Smooth muscle cell (in vitro differentiated cells): ENCODE measurements around the gene WWOX. TPM values are rescaled to one million over a fixed set of nuclear protein-coding genes. Genes with fewer than 3 reads are reported as not detected.

Experiments
- DNase-seq: peaks from one replicate; lab custom pipeline; 2025; ENCODE audit not compliant: unreplicated experiment; lab: John Stamatoyannopoulos, UW
- H2AFZ ChIP-seq: fragments of 200-600 bp; sonication (generic); 2 replicates; pipeline ENCODE4 v1.6.0; 2016; ENCODE audit warnings: antibody characterized with exemption, low read depth, mild to moderate bottlenecking
- H3F3A ChIP-seq: fragments of 200-600 bp; sonication (generic); 2 replicates; pipeline ENCODE4 v1.6.0; 2017; ENCODE audit warnings: antibody characterized with exemption, low read depth
- H3K27ac ChIP-seq: fragments of 200-600 bp; sonication (generic); 2 replicates; pipeline ENCODE4 v1.5.1; 2016; ENCODE audit warnings: low read depth, mild to moderate bottlenecking
- H3K27me3 ChIP-seq: fragments of 200-600 bp; sonication (generic); 2 replicates; pipeline ENCODE4 v1.6.1; 2016; ENCODE audit warnings: low read depth, mild to moderate bottlenecking
- H3K36me3 ChIP-seq: fragments of 200-600 bp; sonication (generic); 2 replicates; pipeline ENCODE4 v1.5.1; 2016; ENCODE audit warnings: low read depth
- H3K4me1 ChIP-seq: fragments of 200-600 bp; sonication (generic); 2 replicates; pipeline ENCODE4 v1.5.1; 2016; ENCODE audit warnings: low read depth
- H3K4me2 ChIP-seq: fragments of 200-600 bp; sonication (generic); 2 replicates; pipeline ENCODE4 v1.6.0; 2016; ENCODE audit warnings: mild to moderate bottlenecking
- H3K4me3 ChIP-seq: fragments of 200-600 bp; sonication (generic); 2 replicates; pipeline ENCODE4 v1.5.1; 2016; ENCODE audit warnings: mild to moderate bottlenecking
- H3K79me2 ChIP-seq: fragments of 200-600 bp; sonication (generic); 2 replicates; pipeline ENCODE4 v1.6.0; 2016; ENCODE audit warnings: low read depth, mild to moderate bottlenecking
- H3K9ac ChIP-seq: fragments of 200-600 bp; sonication (generic); 2 replicates; pipeline ENCODE4 v1.6.0; 2016; ENCODE audit warnings: low read depth
- H3K9me3 ChIP-seq: fragments of 200-600 bp; sonication (generic); replicated peaks from 2 replicates; pipeline ENCODE4 v1.5.1; 2016; ENCODE audit warnings: low read depth
- H4K20me1 ChIP-seq: fragments of 200-600 bp; sonication (generic); 2 replicates; pipeline ENCODE4 v1.6.0; 2016; ENCODE audit warnings: low read depth
- whole genome bisulfite sequencing: methylation state at CpG from one replicate; pipeline ENCODE4 v1.1.7; 2016; ENCODE audit warnings: low lambda C conversion rate; 5-methylcytosine and 5-hydroxymethylcytosine counted together
- polyA plus RNA-seq: library from polyadenylated mRNA; unstranded; fragments of >200 nt; fragmentation: Nextera tagmentation; extraction: Ambion mirVana; gene quantifications from 2 replicates; pipeline ENCODE4 v1.2.1, GENCODE V29; 2016
- total RNA-seq: library from RNA; depleted of rRNA; stranded (reverse); fragments of >200 nt; gene quantifications from 2 replicates; pipeline ENCODE4 v1.2.3, GENCODE V29; 2014
- TF ChIP-seq, protein P1 (sequence below): fragments of 200-600 bp; sonication (generic); IDR thresholded peaks from 2 replicates; pipeline ENCODE4 v1.5.1; 2017; ENCODE audit warnings: borderline replicate concordance, mild to moderate bottlenecking, antibody characterized with exemption; ENCODE audit not compliant: insufficient read depth, poor library complexity, severe bottlenecking

WWOX gene
- total and polyA plus RNA-seq, 2 experiments from 2014 or later = 7.5 to 14.0 TPM

DNA sequence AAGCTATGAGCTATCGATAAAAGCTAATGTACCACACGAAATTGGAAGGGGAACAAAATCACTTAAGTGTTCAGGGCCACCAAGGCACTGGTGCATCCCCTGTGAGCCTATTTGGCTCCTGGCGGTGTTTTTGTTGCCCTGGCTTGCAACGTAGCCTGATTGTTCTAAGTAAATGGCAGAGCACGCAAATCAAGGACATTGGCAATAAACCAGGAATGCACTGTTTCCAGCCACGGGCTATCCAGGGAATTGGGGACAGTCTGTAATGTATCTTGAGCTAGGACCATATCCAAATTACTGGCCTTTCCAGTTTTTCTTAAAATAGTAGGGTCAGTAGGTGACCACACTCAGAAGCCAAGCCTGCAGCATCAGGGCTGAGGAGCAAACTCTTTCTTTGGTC, 767.1 kb downstream of the WWOX start:
- TF ChIP-seq, protein P1, sequence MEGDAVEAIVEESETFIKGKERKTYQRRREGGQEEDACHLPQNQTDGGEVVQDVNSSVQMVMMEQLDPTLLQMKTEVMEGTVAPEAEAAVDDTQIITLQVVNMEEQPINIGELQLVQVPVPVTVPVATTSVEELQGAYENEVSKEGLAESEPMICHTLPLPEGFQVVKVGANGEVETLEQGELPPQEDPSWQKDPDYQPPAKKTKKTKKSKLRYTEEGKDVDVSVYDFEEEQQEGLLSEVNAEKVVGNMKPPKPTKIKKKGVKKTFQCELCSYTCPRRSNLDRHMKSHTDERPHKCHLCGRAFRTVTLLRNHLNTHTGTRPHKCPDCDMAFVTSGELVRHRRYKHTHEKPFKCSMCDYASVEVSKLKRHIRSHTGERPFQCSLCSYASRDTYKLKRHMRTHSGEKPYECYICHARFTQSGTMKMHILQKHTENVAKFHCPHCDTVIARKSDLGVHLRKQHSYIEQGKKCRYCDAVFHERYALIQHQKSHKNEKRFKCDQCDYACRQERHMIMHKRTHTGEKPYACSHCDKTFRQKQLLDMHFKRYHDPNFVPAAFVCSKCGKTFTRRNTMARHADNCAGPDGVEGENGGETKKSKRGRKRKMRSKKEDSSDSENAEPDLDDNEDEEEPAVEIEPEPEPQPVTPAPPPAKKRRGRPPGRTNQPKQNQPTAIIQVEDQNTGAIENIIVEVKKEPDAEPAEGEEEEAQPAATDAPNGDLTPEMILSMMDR = no peak
- H3K79me2 ChIP-seq = no peaks in the 10 kb centered on the region
- H3K9me3 ChIP-seq = no peaks in the 10 kb centered on the region
- DNase-seq = no peak
- no peaks in the 10 kb centered on the region for H3F3A ChIP-seq
- WGBS = 71% methylated on average over 6 of the region's 6 CpGs
- no peak overlapping the region for H3K4me2 ChIP-seq
- H3K9ac ChIP-seq = no peak overlapping the region
- H4K20me1 ChIP-seq = no peaks in the 10 kb centered on the region
- peaks cover 10% of the 10 kb centered on the region for H3K27me3 ChIP-seq
- H3K4me3 ChIP-seq = no peak overlapping the region
- no peaks in the 10 kb centered on the region for H3K36me3 ChIP-seq
- no peaks in the 10 kb centered on the region for H3K4me1 ChIP-seq
- H3K27ac ChIP-seq = no peak overlapping the region
- no peak overlapping the region for H2AFZ ChIP-seq

DNA sequence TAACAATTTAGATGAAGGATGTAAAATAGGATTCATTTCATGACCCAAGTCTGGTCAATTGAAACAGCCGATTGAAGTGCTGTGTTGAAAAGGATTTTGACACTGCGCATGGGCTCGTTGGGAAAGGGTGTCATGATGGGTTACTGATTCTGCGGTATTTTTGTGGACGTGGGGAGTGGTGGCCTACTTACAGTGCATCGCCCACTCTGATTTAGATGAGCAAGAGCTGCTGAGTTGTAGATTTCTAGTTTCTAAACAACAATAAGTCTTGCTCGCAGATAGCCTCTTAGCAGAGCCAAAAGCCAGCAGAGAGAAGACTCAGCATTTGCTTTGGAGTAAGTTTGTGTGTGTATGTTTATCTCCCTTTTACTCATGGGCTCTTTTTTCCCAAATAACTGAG, 770.0 kb downstream of the WWOX start:
- H3K4me1 ChIP-seq = no peaks in the 10 kb centered on the region
- no peaks in the 10 kb centered on the region for H3K9me3 ChIP-seq
- H3F3A ChIP-seq = no peaks in the 10 kb centered on the region
- 60% methylated on average over 7 of the region's 7 CpGs for WGBS
- no peak overlapping the region for H2AFZ ChIP-seq
- no peak overlapping the region for H3K4me2 ChIP-seq
- H3K79me2 ChIP-seq = no peaks in the 10 kb centered on the region
- H4K20me1 ChIP-seq = no peaks in the 10 kb centered on the region
- H3K27ac ChIP-seq = no peak overlapping the region
- H3K9ac ChIP-seq = no peak overlapping the region
- no peak for DNase-seq
- H3K27me3 ChIP-seq = peaks cover 10% of the 10 kb centered on the region
- no peak overlapping the region for H3K4me3 ChIP-seq
- TF ChIP-seq, protein P1 = no peak
- H3K36me3 ChIP-seq = no peaks in the 10 kb centered on the region

DNA sequence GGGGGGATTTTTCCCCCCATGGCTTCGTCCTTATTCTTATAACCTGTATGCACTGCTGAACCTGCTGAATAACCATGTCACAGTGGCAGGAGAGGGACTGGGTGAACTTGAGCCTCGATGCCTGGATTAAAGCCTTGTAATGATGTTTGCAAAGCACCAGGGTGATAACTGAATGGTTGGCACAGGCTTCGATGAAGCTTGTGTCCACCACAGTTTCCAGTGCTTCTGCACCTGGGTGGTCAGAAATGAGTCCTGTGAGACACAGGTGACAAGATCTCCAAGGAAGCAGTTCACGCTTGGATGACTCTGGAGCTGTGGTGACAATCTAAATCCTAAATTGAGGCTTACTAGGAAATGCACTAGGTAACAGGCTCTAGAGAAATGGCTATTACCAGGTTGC, 771.8 kb downstream of the WWOX start:
- H3K4me3 ChIP-seq = no peak overlapping the region
- peaks cover under 1% of the 10 kb centered on the region for H3K4me1 ChIP-seq
- 94% methylated on average over 4 of the region's 4 CpGs for WGBS
- H3K9ac ChIP-seq = no peak overlapping the region
- H3K36me3 ChIP-seq = no peaks in the 10 kb centered on the region
- H4K20me1 ChIP-seq = no peaks in the 10 kb centered on the region
- H2AFZ ChIP-seq = no peak overlapping the region
- H3K27me3 ChIP-seq = peaks cover 7% of the 10 kb centered on the region
- no peaks in the 10 kb centered on the region for H3F3A ChIP-seq
- no peak for DNase-seq
- no peaks in the 10 kb centered on the region for H3K9me3 ChIP-seq
- no peak overlapping the region for H3K27ac ChIP-seq
- H3K79me2 ChIP-seq = no peaks in the 10 kb centered on the region
- TF ChIP-seq, protein P1 = no peak
- H3K4me2 ChIP-seq = no peak overlapping the region

DNA sequence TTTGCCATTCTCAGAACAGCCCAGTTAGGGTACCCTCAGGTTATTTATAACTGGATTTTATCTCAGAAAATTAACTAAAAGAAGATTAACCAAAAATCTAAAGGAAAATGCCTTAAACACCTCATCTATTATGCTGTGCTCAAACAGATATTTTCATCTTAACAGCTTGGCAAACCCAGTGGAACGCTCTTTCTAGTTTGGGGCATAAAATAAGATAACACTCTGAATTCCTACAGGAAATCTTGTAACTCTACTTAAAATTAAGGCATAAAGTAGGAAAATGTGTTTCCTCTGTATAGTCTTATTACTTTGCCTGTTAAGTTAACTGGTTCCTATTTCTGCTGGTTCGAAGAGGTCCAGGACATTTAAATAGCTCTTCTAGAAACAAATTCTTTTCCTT, 777.2 kb downstream of the WWOX start:
- Histone ChIP-seq H4K20me1 (no peaks in the 10 kb centered on the region), H2AFZ (no peak overlapping the region), H3K79me2 (no peaks in the 10 kb centered on the region), H3K27ac (no peak overlapping the region), H3K9ac (no peak overlapping the region), H3K27me3 (no peaks in the 10 kb centered on the region), H3F3A (no peaks in the 10 kb centered on the region), H3K4me3 (no peak overlapping the region), H3K4me1 (peaks cover 11% of the 10 kb centered on the region), H3K9me3 (no peaks in the 10 kb centered on the region), H3K4me2 (no peak overlapping the region), H3K36me3 (no peaks in the 10 kb centered on the region)
- WGBS = 85% methylated on average over 2 of the region's 2 CpGs
- TF ChIP-seq, protein P1 = no peak
- no peak for DNase-seq
